ENCODE measurements around the gene TPCN2.

GRCh38 chr11:69157156-69157821 lies 108.6 kb downstream of the TPCN2 start:
- TF ChIP-seq, protein P1, sequence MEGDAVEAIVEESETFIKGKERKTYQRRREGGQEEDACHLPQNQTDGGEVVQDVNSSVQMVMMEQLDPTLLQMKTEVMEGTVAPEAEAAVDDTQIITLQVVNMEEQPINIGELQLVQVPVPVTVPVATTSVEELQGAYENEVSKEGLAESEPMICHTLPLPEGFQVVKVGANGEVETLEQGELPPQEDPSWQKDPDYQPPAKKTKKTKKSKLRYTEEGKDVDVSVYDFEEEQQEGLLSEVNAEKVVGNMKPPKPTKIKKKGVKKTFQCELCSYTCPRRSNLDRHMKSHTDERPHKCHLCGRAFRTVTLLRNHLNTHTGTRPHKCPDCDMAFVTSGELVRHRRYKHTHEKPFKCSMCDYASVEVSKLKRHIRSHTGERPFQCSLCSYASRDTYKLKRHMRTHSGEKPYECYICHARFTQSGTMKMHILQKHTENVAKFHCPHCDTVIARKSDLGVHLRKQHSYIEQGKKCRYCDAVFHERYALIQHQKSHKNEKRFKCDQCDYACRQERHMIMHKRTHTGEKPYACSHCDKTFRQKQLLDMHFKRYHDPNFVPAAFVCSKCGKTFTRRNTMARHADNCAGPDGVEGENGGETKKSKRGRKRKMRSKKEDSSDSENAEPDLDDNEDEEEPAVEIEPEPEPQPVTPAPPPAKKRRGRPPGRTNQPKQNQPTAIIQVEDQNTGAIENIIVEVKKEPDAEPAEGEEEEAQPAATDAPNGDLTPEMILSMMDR (IDR thresholded peaks at IDR 0.05 in 2 of 3, conservative IDR thresholded peaks at IDR 0.05 in 1 of 3; ENCODE audit: insufficient read depth in 2 of 3, low read depth in 1 of 3, low read length in 3 of 3): no peak
- TF ChIP-seq SPI1 (IDR thresholded peaks at IDR 0.05; ENCODE audit: borderline replicate concordance, low read depth, low read length): no peak
- TF ChIP-seq CBX5 (IDR thresholded peaks at IDR 0.05; ENCODE audit: borderline replicate concordance, low read depth): no peak
- TF ChIP-seq POLR2AphosphoS5 (IDR thresholded peaks at IDR 0.05; ENCODE audit: control insufficient read depth, insufficient read depth, low read depth, low read length): no peak
- no peak for TF ChIP-seq STAG1 (CRISPR knock-in tag; IDR thresholded peaks at IDR 0.05; ENCODE audit: borderline replicate concordance)
- TF ChIP-seq SETDB1 (IDR thresholded peaks at IDR 0.05; ENCODE audit: low read length): no peak
- TF ChIP-seq SMARCA4 (IDR thresholded peaks at IDR 0.05): no peak
- TF ChIP-seq EP300 (IDR thresholded peaks at IDR 0.05; ENCODE audit: low read length): no peak
- no peak for TF ChIP-seq ZNF696 (CRISPR knock-in tag; conservative IDR thresholded peaks at IDR 0.05)
- TF ChIP-seq NFYB (IDR thresholded peaks at IDR 0.05; ENCODE audit: extremely low read depth, insufficient read length): no peak
- TF ChIP-seq POLR2AphosphoS2 (IDR thresholded peaks at IDR 0.05; ENCODE audit: low read length): no peak
- no peak for TF ChIP-seq ELK1 (CRISPR knock-in tag; IDR thresholded peaks at IDR 0.05)

All from K562 (cell line).